Mononuclear cell (primary cell): ENCODE measurements around the gene DIDO1. TPM values are rescaled to one million over a fixed set of nuclear protein-coding genes. Genes with fewer than 3 reads are reported as not detected.
"Not testable (repeated sequence)": the region's sequence is repeated elsewhere in the genome, so short reads cannot be mapped to it uniquely, and the experiment has no call there.

Experiments used
- H3K27me3 ChIP-seq: 2 replicates; pipeline ENCODE4 v1.6.0; 2011; ENCODE audit warnings: low read length, control low read depth; ENCODE audit not compliant: insufficient read depth
- H3K4me1 ChIP-seq: 2 replicates; pipeline ENCODE4 v1.5.1; 2011; ENCODE audit warnings: mild to moderate bottlenecking, low read length, control low read depth; ENCODE audit not compliant: insufficient read depth
- H3K4me3 ChIP-seq: 2 replicates; pipeline ENCODE4 v1.5.1; 2011; ENCODE audit warnings: mild to moderate bottlenecking, low read length, moderate library complexity
- H3K9me3 ChIP-seq: 2 replicates; pipeline ENCODE4 v1.5.1; 2011; ENCODE audit warnings: low read depth, mild to moderate bottlenecking, control low read depth, low read length
- total RNA-seq: library from RNA; depleted of rRNA; stranded (reverse); fragments of >200 nt; gene quantifications from one replicate; pipeline ENCODE4 v1.2.3, GENCODE V29; 2012

The DIDO1 gene
- total RNA-seq, 1 donor, result 55.1 TPM

- no peaks in the 10 kb centered on the region for H3K9me3 ChIP-seq
These were observed 40.2 kb upstream of the DIDO1 start for GRCh38 chr20:62966212-62967148.

GRCh38 chr20:62965363-62965771, 39.1 kb upstream of the DIDO1 start:
- no peak overlapping the region for H3K4me3 ChIP-seq
- no peaks in the 10 kb centered on the region for H3K9me3 ChIP-seq
- no peaks in the 10 kb centered on the region for H3K27me3 ChIP-seq
- no peaks in the 10 kb centered on the region for H3K4me1 ChIP-seq

More at GRCh38 chr20:62966212-62967148, 40.2 kb upstream of the DIDO1 start:
- H3K4me1 ChIP-seq, result no peaks in the 10 kb centered on the region
- no peak overlapping the region for H3K4me3 ChIP-seq
- H3K27me3 ChIP-seq, result peaks cover 2% of the 10 kb centered on the region

DNA sequence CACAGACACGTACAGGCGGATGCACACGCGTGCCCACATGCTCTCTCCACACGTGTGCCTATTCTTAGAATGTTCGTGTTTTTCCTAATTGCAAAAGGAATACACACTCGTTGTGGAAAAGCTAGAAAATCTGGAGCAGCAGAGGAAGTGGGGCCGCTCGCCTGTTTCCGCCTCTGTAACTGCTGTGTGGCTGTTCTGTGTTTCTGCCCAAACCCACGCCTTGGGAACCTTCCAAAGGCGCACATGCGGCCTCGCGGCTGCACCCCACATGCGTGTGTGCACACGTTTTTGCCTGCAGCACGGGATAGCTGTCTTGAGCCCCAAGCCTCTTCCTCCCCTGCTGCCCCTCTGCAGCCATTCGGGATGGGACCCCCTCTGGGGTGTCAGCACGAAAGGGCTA, 38.4 kb upstream of the DIDO1 start:
- Histone ChIP-seq H3K27me3 (no peaks in the 10 kb centered on the region), H3K4me1 (peaks cover 2% of the 10 kb centered on the region), H3K9me3 (no peaks in the 10 kb centered on the region), H3K4me3 (no peak overlapping the region)

GRCh38 chr20:62963614-62964397, 37.5 kb upstream of the DIDO1 start:
- no peaks in the 10 kb centered on the region for H3K9me3 ChIP-seq
- no peaks in the 10 kb centered on the region for H3K27me3 ChIP-seq
- no peak overlapping the region for H3K4me3 ChIP-seq
- peaks cover 9% of the 10 kb centered on the region for H3K4me1 ChIP-seq

- Histone ChIP-seq H3K9me3 (no peaks in the 10 kb centered on the region), H3K27me3 (no peaks in the 10 kb centered on the region), H3K4me1 (peaks cover 9% of the 10 kb centered on the region), H3K4me3 (no peak overlapping the region)
These were observed 36.7 kb upstream of the DIDO1 start for GRCh38 chr20:62962891-62963613.

DNA sequence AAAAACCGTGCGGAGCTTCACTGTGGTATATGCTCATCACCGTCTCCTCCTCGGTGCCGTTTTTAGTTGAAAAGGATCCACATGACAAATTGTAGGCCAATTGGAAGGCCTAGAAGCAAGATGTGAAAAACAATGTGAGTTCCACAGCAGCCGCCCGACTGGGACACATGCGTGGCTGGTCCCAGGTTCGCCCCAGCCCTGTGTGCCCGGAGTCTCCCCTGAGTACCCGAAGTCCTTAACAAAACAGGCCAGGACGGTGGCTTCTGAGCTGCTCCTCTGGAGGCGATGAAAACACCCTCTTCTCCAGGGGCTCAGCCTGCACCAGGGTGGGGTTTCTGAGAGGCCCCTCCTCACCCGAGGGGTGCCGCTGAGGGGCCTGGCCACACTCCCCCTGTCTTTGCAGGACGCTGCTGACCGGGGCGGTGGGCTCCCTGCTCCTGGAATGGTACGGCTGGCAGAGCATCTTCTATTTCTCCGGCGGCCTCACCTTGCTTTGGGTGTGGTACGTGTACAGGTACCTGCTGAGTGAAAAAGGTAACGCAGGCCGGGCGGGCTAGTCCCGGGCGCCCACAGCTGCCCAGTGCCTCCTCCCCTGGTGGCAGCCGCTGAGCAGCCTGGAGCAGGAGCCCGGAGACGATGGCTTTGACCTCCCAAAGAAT, 36.0 kb upstream of the DIDO1 start:
- Histone ChIP-seq H3K27me3 (no peaks in the 10 kb centered on the region), H3K4me3 (no peak overlapping the region), H3K9me3 (no peaks in the 10 kb centered on the region), H3K4me1 (peaks cover 9% of the 10 kb centered on the region)

GRCh38 chr20:62961799-62962198, 35.5 kb upstream of the DIDO1 start:
- H3K27me3 ChIP-seq, result no peaks in the 10 kb centered on the region
- peaks cover 9% of the 10 kb centered on the region for H3K4me1 ChIP-seq
- no peak overlapping the region for H3K4me3 ChIP-seq
- no peaks in the 10 kb centered on the region for H3K9me3 ChIP-seq

GRCh38 chr20:62961310-62961783, 35.0 kb upstream of the DIDO1 start:
- Histone ChIP-seq H3K4me1 (peaks cover 9% of the 10 kb centered on the region), H3K9me3 (no peaks in the 10 kb centered on the region), H3K4me3 (no peak overlapping the region), H3K27me3 (no peaks in the 10 kb centered on the region)

DNA sequence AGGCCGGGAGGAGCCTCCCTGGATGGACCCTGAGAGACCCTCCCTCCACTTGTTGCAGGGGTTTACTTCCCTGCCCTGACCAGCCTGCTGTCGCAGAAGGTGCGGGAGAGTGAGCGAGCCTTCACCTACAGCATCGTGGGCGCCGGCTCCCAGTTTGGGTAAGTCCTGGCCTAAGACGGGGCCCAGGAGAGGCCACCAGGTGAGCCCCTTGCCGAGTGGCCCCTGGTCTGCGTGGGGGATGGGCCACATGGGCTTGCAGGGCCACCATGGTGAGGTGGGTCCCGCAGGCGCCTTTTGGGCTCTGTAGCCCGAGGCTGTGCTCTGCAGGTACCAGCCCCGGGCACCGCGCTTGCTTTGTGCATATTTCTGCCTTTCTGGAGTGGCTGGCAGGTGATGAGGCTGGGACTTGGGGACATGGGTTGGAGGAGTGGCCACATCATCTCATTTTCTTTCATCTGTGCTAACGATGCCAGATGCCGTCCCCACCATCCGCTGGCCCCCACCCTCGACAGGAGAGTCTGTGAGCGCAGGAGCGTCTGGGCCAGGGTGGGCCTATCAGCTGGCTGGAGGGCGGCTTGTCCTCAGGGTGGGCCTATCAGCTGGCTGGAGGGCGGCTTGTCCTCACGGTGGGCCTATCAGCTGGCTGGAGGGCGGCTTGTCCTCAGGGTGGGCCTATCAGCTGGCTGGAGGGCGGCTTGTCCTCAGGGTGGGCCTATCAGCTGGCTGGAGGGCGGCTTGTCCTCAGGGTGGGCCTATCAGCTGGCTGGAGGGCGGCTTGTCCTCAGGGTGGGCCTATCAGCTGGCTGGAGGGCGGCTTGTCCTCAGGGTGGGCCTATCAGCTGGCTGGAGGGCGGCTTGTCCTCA, 34.4 kb upstream of the DIDO1 start:
- H3K4me1 ChIP-seq, result not testable (repeated sequence)

GRCh38 chr20:62959998-62960436, 33.7 kb upstream of the DIDO1 start:
- H3K9me3 ChIP-seq, result no peaks in the 10 kb centered on the region
- peaks cover 10% of the 10 kb centered on the region for H3K4me1 ChIP-seq
- H3K27me3 ChIP-seq, result no peaks in the 10 kb centered on the region
- no peak overlapping the region for H3K4me3 ChIP-seq

More for the DNA sequence above, 34.4 kb upstream of the DIDO1 start:
- not testable (repeated sequence) for H3K27me3 ChIP-seq, H3K4me3 ChIP-seq, H3K9me3 ChIP-seq

DNA sequence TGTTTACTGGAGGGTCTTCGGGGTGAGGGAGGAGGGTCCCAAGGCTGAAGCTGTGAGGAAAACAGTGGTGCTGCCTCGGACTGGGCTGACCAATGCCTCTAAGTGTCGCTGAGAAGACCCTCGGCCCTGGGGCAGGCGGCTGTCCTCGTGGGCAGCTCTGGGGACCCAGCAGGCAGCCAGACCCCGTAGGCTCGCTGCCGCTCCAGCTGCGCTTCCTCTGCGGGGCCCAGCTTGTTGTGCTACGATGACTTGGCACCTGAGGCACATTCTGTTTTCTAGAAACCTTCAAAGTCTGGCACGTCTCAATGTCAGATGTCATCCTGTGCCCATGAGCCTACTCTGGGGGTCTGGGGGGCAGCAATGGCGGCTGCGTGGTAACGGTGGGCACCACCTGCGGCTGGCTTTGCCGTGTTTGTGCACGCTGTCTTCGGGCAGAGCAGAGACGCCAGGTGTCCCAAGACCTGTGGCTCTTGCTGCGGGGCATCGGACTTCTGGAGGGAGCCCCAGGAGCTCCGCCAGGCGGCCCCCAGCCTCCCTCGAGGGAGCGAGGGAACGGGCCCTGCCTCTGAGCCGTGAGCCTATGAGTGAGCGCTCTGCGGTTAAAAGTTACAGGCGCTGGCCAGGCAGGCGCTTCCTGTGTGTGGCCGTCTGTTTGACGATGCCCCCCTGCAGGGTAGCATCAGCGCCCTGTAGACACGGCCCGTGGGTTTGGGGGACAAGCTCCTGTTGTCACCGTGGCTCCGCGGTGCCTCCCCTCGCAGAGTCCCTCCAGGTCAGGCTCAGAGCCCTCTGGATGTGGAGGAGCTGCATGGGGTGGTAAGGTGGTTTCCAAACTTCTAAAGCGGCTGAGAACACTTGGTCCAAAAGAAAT, 33.0 kb upstream of the DIDO1 start:
- Histone ChIP-seq H3K27me3 (no peaks in the 10 kb centered on the region), H3K4me3 (no peak overlapping the region), H3K4me1 (peaks cover 17% of the 10 kb centered on the region), H3K9me3 (no peaks in the 10 kb centered on the region)

- H3K4me1 ChIP-seq, result peaks cover 25% of the 10 kb centered on the region
- H3K27me3 ChIP-seq, result no peaks in the 10 kb centered on the region
- H3K4me3 ChIP-seq, result no peak overlapping the region
- H3K9me3 ChIP-seq, result no peaks in the 10 kb centered on the region
These were observed 32.2 kb upstream of the DIDO1 start for GRCh38 chr20:62958388-62959100.
